HEK293T (cell line): ENCODE data around the gene CASZ1.

Experiments used
- ARNT ChIP-seq: fragments of 450-650 bp; IDR thresholded peaks from 2 replicates; pipeline ENCODE4 v1.6.1; 2017; ENCODE audit warnings: mild to moderate bottlenecking
- BHLHE40 ChIP-seq: fragments of 450-650 bp; IDR thresholded peaks from 2 replicates; pipeline ENCODE4 v1.6.1; 2016; ENCODE audit warnings: mild to moderate bottlenecking, moderate library complexity, borderline replicate concordance
- CTBP1 ChIP-seq: fragments of 450-650 bp; IDR thresholded peaks from 2 replicates; pipeline ENCODE4 v1.6.1; 2016; ENCODE audit warnings: borderline replicate concordance
- ELF4 ChIP-seq: fragments of 450-650 bp; IDR thresholded peaks from 2 replicates; pipeline ENCODE4 v1.6.1; 2017; ENCODE audit warnings: antibody characterized with exemption
- FOXM1 ChIP-seq: fragments of 450-650 bp; IDR thresholded peaks from 2 replicates; pipeline ENCODE4 v1.6.1; 2017; ENCODE audit warnings: mild to moderate bottlenecking, borderline replicate concordance
- TARDBP ChIP-seq: fragments of 450-650 bp; IDR thresholded peaks from 2 replicates; pipeline ENCODE4 v1.6.1; 2016
- ZNF384 ChIP-seq: fragments of 450-650 bp; IDR thresholded peaks from 2 replicates; pipeline ENCODE4 v1.6.1; 2016

GRCh38 chr1:10776190-10776905 lies 20.1 kb downstream of the CASZ1 start:
- no peak for TF ChIP-seq BHLHE40
- no peak for TF ChIP-seq ELF4
- no peak for TF ChIP-seq ARNT
- TF ChIP-seq FOXM1 = no peak
- TF ChIP-seq TARDBP = no peak
- TF ChIP-seq CTBP1 = no peak
- TF ChIP-seq ZNF384 = no peak
